Fibroblast of pulmonary artery (primary cell): Measurements from ENCODE around the gene GAB2.

ENCODE experiments used
- DNase-seq: peaks from one replicate; pipeline ENCODE4 v3.0.0-alpha.2; 2010; ENCODE audit warnings: low read depth
- H3K4me3 ChIP-seq: replicated peaks from 2 replicates; pipeline ENCODE4 v1.5.1; 2011; ENCODE audit warnings: low read depth, mild to moderate bottlenecking, control low read depth, low read length, moderate library complexity
- TF ChIP-seq, protein P1 (sequence below): IDR thresholded peaks from 2 replicates; pipeline ENCODE4 v1.5.1; 2011; ENCODE audit warnings: mild to moderate bottlenecking, control low read depth, low read length, inconsistent platforms; ENCODE audit errors: missing control alignments

Gene GAB2

GRCh38 chr11:78403781-78404180 lies 13.8 kb downstream of the GAB2 start:
- DNase-seq = no peak
- no peak overlapping the region for H3K4me3 ChIP-seq
- TF ChIP-seq, protein P1, sequence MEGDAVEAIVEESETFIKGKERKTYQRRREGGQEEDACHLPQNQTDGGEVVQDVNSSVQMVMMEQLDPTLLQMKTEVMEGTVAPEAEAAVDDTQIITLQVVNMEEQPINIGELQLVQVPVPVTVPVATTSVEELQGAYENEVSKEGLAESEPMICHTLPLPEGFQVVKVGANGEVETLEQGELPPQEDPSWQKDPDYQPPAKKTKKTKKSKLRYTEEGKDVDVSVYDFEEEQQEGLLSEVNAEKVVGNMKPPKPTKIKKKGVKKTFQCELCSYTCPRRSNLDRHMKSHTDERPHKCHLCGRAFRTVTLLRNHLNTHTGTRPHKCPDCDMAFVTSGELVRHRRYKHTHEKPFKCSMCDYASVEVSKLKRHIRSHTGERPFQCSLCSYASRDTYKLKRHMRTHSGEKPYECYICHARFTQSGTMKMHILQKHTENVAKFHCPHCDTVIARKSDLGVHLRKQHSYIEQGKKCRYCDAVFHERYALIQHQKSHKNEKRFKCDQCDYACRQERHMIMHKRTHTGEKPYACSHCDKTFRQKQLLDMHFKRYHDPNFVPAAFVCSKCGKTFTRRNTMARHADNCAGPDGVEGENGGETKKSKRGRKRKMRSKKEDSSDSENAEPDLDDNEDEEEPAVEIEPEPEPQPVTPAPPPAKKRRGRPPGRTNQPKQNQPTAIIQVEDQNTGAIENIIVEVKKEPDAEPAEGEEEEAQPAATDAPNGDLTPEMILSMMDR = no peak

DNA sequence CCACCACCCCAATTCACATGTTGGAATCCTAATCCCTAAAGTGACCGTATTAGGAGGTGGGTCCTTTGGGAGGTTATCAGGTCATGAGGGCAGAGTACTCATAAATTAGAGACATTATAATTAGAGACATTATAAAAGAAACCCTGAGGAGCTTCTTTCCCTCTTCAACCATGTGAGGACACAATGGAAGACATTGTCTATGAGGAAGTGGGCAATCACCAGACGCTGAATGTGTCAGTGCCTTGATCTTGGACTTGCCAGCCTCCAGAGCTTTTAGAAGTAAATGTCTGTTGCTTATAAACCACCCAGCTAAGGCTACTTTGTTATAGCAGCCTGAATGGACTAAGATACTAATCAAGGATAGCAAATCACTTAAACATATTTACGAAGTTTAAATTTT lies 14.8 kb downstream of the GAB2 start:
- no peak overlapping the region for H3K4me3 ChIP-seq
- DNase-seq = no peak
- TF ChIP-seq, protein P1 = no peak

- no peak for DNase-seq
- TF ChIP-seq, protein P1 = no peak
- no peak overlapping the region for H3K4me3 ChIP-seq
These were observed 16.9 kb downstream of the GAB2 start for GRCh38 chr11:78400702-78401101.

DNA sequence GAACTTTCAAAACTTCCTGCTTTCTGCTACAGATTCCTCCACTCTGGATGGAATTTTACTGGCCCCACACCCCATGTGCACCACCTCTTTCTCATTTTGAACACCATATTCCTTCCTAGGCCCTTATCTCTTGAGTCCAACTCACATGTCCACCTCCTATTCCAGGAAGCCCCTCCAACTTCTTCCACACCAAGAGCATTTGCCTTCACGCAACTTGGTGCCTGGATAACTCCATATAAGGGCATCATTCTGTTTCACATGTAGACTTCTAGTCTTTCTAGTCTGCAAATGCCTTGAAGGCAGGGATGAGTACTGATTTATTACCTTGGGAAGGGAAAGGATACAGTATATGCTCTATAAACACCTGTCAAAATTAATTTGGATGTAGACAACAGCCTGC lies 17.5 kb downstream of the GAB2 start:
- no peak overlapping the region for H3K4me3 ChIP-seq
- no peak for DNase-seq
- TF ChIP-seq, protein P1 = no peak

DNA sequence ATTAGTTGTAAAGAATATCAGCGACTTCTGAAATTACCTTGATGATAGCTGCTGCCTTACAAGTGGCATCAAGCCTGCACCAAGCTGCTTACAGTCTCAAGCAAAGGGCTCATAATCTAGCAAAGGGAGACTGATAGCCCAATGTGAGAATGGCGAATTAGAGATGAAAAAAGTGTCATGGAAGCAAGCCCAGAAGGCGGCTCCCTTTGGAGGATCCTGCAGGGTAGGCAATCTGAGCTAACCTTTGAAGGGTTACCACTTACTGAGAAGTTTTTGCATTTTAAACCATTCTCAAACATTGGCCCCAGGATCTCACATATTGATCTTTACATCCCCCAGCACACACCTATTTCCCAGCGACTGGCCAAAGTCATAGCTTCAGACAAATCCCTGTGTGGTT lies 18.5 kb downstream of the GAB2 start:
- H3K4me3 ChIP-seq = no peak overlapping the region
- DNase-seq = no peak
- TF ChIP-seq, protein P1 = no peak

- DNase-seq = no peak
- H3K4me3 ChIP-seq = no peak overlapping the region
- TF ChIP-seq, protein P1 = no peak
These were observed 18.9 kb downstream of the GAB2 start for GRCh38 chr11:78398715-78399114.

GRCh38 chr11:78397398-78397797 lies 20.2 kb downstream of the GAB2 start:
- H3K4me3 ChIP-seq = no peak overlapping the region
- TF ChIP-seq, protein P1 = no peak
- DNase-seq = no peak
